OCI-LY1 (cell line): Measurements from ENCODE around the gene MLF2.

ENCODE experiments used
- EZH2 ChIP-seq: fragments of 200-600 bp; sonication (generic), shearing (Covaris generic); IDR thresholded peaks from 2 replicates; pipeline ENCODE4 v1.8.0; 2017; ENCODE audit warnings: borderline replicate concordance, mixed run types, mild to moderate bottlenecking, antibody characterized with exemption, low read length, moderate library complexity, mixed read lengths
- TF ChIP-seq, protein P1 (sequence below): fragments of 200-600 bp; sonication (generic), shearing (Covaris generic); IDR thresholded peaks from 2 replicates; pipeline ENCODE4 v1.5.1; 2017; ENCODE audit warnings: mild to moderate bottlenecking, antibody characterized with exemption, low read length, moderate library complexity, mixed read lengths

DNA sequence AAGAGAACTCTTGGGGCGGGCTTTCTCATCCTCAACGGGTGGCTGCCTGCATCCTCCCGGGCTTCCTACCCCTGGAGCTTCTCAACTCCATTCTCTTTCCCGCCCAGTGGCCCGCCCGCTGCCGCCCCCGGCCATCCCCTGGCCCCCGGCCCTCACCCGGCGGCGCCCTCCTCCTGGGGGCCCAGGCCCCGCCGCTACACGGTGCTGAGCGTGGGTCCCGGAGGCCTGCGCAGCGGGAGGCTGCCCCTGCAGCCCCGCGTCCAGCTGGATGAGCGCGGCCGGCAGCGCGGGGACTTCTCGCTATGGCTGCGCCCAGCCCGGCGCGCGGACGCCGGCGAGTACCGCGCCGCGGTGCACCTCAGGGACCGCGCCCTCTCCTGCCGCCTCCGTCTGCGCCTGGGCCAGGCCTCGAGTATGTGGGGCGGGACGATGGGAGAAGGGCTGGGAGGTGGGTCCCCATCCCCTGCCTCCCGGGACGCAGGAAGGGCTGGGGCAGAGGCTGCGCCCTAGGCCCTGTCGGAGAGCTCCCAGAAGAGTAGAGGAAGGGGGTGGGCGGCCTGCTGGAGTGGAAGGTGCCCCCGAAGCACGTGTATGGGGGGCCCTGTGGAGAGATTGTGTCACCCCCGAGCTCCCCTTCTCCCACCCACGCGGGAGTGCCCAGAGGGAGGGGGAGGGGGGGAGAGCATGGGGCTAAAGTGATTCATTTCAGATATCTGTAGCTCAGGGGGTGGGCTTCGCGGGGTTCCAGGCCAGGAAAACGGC lies 20.8 kb upstream of the MLF2 start:
- TF ChIP-seq, protein P1, sequence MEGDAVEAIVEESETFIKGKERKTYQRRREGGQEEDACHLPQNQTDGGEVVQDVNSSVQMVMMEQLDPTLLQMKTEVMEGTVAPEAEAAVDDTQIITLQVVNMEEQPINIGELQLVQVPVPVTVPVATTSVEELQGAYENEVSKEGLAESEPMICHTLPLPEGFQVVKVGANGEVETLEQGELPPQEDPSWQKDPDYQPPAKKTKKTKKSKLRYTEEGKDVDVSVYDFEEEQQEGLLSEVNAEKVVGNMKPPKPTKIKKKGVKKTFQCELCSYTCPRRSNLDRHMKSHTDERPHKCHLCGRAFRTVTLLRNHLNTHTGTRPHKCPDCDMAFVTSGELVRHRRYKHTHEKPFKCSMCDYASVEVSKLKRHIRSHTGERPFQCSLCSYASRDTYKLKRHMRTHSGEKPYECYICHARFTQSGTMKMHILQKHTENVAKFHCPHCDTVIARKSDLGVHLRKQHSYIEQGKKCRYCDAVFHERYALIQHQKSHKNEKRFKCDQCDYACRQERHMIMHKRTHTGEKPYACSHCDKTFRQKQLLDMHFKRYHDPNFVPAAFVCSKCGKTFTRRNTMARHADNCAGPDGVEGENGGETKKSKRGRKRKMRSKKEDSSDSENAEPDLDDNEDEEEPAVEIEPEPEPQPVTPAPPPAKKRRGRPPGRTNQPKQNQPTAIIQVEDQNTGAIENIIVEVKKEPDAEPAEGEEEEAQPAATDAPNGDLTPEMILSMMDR = no peak
- no peak for TF ChIP-seq EZH2
